NB4 (cell line): ENCODE measurements around the gene STARD3.

Experiments
- CTCF ChIP-seq: IDR thresholded peaks from one replicate; pipeline ENCODE4 v1.5.1; 2012; ENCODE audit warnings: low read depth, low read length
- MYC ChIP-seq: IDR thresholded peaks from 2 replicates; pipeline ENCODE4 v1.6.1; 2011; ENCODE audit warnings: low read depth, low read length
- POLR2A ChIP-seq: IDR thresholded peaks from 2 replicates; pipeline ENCODE4 v1.6.1; 2011; ENCODE audit warnings: mild to moderate bottlenecking; ENCODE audit not compliant: insufficient read length; ENCODE audit errors: extremely low read depth

GRCh38 chr17:39706383-39706782 is 69.4 kb downstream of the STARD3 start:
- no peak for TF ChIP-seq MYC
- TF ChIP-seq POLR2A = no peak
- TF ChIP-seq CTCF = no peak
